HEK293T (cell line): ENCODE data around the gene ADPRHL1.

Experiments
- BHLHE40 ChIP-seq: fragments of 450-650 bp; IDR thresholded peaks from 2 replicates; pipeline ENCODE4 v1.6.1; 2016; ENCODE audit warnings: mild to moderate bottlenecking, moderate library complexity, borderline replicate concordance
- ELF4 ChIP-seq: fragments of 450-650 bp; IDR thresholded peaks from 2 replicates; pipeline ENCODE4 v1.6.1; 2017; ENCODE audit warnings: antibody characterized with exemption
- FOXM1 ChIP-seq: fragments of 450-650 bp; IDR thresholded peaks from 2 replicates; pipeline ENCODE4 v1.6.1; 2017; ENCODE audit warnings: mild to moderate bottlenecking, borderline replicate concordance
- L3MBTL2 ChIP-seq: fragments of 450-650 bp; conservative IDR thresholded peaks from 2 replicates; pipeline ENCODE4 v1.6.1; 2016; ENCODE audit warnings: mild to moderate bottlenecking
- LEF1 ChIP-seq: fragments of 450-650 bp; IDR thresholded peaks from 2 replicates; pipeline ENCODE4 v1.6.1; 2017; ENCODE audit warnings: mild to moderate bottlenecking, borderline replicate concordance
- SP1 ChIP-seq: fragments of 450-650 bp; IDR thresholded peaks from 2 replicates; pipeline ENCODE4 v1.6.1; 2017
- SUZ12 ChIP-seq: fragments of 450-650 bp; IDR thresholded peaks from 2 replicates; pipeline ENCODE4 v1.6.1; 2016; ENCODE audit warnings: mild to moderate bottlenecking
- ZNF384 ChIP-seq: fragments of 450-650 bp; IDR thresholded peaks from 2 replicates; pipeline ENCODE4 v1.6.1; 2016
- TF ChIP-seq, protein P1 (sequence below): fragments of 450-650 bp; IDR thresholded peaks from 2 replicates; pipeline ENCODE4 v1.6.1; 2016

DNA sequence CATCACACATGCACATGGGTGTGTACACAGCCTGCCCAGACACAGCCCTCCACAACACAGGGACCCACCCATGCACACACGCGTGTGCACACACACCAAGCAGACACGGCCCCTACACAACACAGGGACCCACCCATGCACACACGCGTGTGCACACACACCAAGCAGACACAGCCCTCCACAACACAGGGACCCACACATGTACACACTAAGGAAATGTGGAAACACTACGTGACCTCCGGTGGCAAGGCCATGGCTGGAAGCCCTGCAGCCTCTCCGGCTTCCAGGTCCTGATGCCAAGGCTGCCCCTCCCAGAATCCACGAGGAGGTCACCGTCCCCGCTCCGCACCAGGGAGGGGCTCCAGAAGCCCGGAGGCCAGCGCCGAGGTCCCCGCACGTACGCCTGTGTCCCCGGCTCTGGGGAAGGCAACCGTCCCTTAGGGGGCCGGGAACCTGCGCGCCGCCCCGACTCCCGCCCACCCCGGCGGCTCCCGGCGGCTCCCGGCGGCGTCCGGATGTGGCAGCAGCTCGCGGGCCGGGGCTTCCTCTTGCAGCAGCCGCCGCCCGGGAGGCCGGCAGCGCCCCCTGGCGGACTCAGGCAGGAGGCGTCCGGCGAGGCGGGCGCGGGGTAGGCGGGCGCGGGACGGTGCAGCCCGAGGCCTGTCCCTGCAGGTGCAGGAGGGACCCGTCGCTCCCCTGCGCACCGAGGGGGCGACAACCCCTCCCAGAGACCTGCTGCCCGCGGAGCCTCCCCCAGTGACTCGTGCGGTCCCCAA is 59.5 kb downstream of the ADPRHL1 start:
- TF ChIP-seq SUZ12 (no peak), ZNF384 (no peak), L3MBTL2 (no peak), SP1 (no peak), ELF4 (no peak), BHLHE40 (no peak), FOXM1 (no peak), LEF1 (no peak)
- TF ChIP-seq, protein P1, sequence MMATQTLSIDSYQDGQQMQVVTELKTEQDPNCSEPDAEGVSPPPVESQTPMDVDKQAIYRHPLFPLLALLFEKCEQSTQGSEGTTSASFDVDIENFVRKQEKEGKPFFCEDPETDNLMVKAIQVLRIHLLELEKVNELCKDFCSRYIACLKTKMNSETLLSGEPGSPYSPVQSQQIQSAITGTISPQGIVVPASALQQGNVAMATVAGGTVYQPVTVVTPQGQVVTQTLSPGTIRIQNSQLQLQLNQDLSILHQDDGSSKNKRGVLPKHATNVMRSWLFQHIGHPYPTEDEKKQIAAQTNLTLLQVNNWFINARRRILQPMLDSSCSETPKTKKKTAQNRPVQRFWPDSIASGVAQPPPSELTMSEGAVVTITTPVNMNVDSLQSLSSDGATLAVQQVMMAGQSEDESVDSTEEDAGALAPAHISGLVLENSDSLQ, result no peak
